IMR-90 (cell line): ENCODE data around the gene NEUROD6. TPM values are rescaled to one million over a fixed set of nuclear protein-coding genes. Genes with fewer than 3 reads are reported as not detected.

ENCODE experiments used
- ATAC-seq: fragments of 200-7000 bp; cut with Tn5 transposase; 2 replicates; pipeline ENCODE4 v1.9.1; 2020; ENCODE audit warnings: low read depth, mild to moderate bottlenecking, moderate library complexity
- BruUV-seq: library from RNA; stranded (reverse); fragments of 400-500 nt; replicated peaks from 2 replicates; lab custom pipeline; 2021; lab: Mats Ljungman, UMichigan
- CTCF ChIA-PET: fragments of 300-600 bp; formaldehyde crosslinking; extraction: SDS; loops from one replicate; lab custom pipeline; 2021; ENCODE audit warnings: antibody characterized with exemption; lab: Yijun Ruan, JAX
- POLR2A ChIA-PET: fragments of 300-600 bp; sonication (Branson Sonifier 250); formaldehyde crosslinking; loops from one replicate; lab custom pipeline; 2022; ENCODE audit warnings: antibody characterized with exemption; ENCODE audit not compliant: unreplicated experiment; lab: Charles Lee
- DNase-seq: peaks from one replicate; pipeline ENCODE4 v3.0.0; 2013
- H2AFZ ChIP-seq: replicated peaks from 2 replicates; pipeline ENCODE3; 2013; ENCODE audit warnings: low read length, mild to moderate bottlenecking; ENCODE audit not compliant: poor library complexity
- H2AK5ac ChIP-seq: 2 replicates; pipeline ENCODE4 v1.6.1; 2013; ENCODE audit warnings: low read depth, low read length, inconsistent platforms
- H2AK9ac ChIP-seq: replicated peaks from 2 replicates; pipeline ENCODE3; 2013; ENCODE audit warnings: mild to moderate bottlenecking, low read depth, low read length, moderate library complexity; ENCODE audit not compliant: poor library complexity
- H2BK120ac ChIP-seq: 2 replicates; pipeline ENCODE4 v1.6.1; 2013; ENCODE audit warnings: low read depth, low read length, inconsistent platforms
- H2BK15ac ChIP-seq: 3 replicates; pipeline ENCODE4 v1.6.1; 2013; ENCODE audit warnings: low read depth, low read length, inconsistent platforms
- H2BK20ac ChIP-seq: 2 replicates; pipeline ENCODE4 v1.6.1; 2013; ENCODE audit warnings: low read depth, mild to moderate bottlenecking, inconsistent platforms, low read length, moderate library complexity
- H2BK5ac ChIP-seq: 2 replicates; pipeline ENCODE4 v1.6.1; 2013; ENCODE audit warnings: mild to moderate bottlenecking, low read depth, low read length, inconsistent platforms; ENCODE audit not compliant: poor library complexity, severe bottlenecking
- H3K14ac ChIP-seq: replicated peaks from 2 replicates; pipeline ENCODE4 v1.6.1; 2013; ENCODE audit warnings: low read depth, low read length, inconsistent platforms
- H3K18ac ChIP-seq: 2 replicates; pipeline ENCODE4 v1.6.1; 2013; ENCODE audit warnings: low read depth, low read length, control low read depth
- H3K23ac ChIP-seq: 2 replicates; pipeline ENCODE4 v1.6.1; 2013; ENCODE audit warnings: low read depth, low read length, inconsistent platforms
- H3K27ac ChIP-seq: 2 replicates; pipeline ENCODE4 v1.5.1; 2013; ENCODE audit warnings: mild to moderate bottlenecking, control low read depth, low read length; ENCODE audit not compliant: insufficient read depth
- H3K27me3 ChIP-seq: 2 replicates; pipeline ENCODE4 v1.6.1; 2013; ENCODE audit warnings: low read length; ENCODE audit not compliant: control insufficient read depth, insufficient read depth
- H3K36me3 ChIP-seq: 2 replicates; pipeline ENCODE4 v1.6.1; 2013; ENCODE audit warnings: low read length, mixed read lengths; ENCODE audit not compliant: control insufficient read depth, insufficient read depth
- H3K4ac ChIP-seq: 2 replicates; pipeline ENCODE4 v1.6.1; 2013; ENCODE audit warnings: low read depth, low read length, inconsistent platforms
- H3K4me1 ChIP-seq: 2 replicates; pipeline ENCODE4 v1.6.1; 2013; ENCODE audit warnings: low read length, mixed read lengths; ENCODE audit not compliant: control insufficient read depth, insufficient read depth
- H3K4me2 ChIP-seq: 2 replicates; pipeline ENCODE4 v1.6.1; 2013; ENCODE audit warnings: low read depth, mild to moderate bottlenecking, control low read depth, low read length, moderate library complexity
- H3K4me3 ChIP-seq: 2 replicates; pipeline ENCODE4 v1.5.1; 2013; ENCODE audit warnings: low read depth, mild to moderate bottlenecking, control low read depth, low read length, moderate library complexity; ENCODE audit not compliant: insufficient read depth
- H3K56ac ChIP-seq: 2 replicates; pipeline ENCODE4 v1.6.1; 2013; ENCODE audit warnings: low read length, inconsistent platforms; ENCODE audit not compliant: insufficient read depth; ENCODE audit errors: extremely low read depth
- H3K79me1 ChIP-seq, 2 experiments: 2 replicates each; pipeline ENCODE4 v1.6.1; 2013; ENCODE audit warnings: low read length in 2 of 2, inconsistent platforms in 1 of 2, low read depth in 1 of 2
- H3K9ac ChIP-seq: 2 replicates; pipeline ENCODE4 v1.6.1; 2013; ENCODE audit warnings: low read depth, low read length, control low read depth
- H3K9me1 ChIP-seq: 2 replicates; pipeline ENCODE4 v1.6.1; 2013; ENCODE audit warnings: low read length, inconsistent platforms; ENCODE audit not compliant: insufficient read depth
- H3K9me3 ChIP-seq: 2 replicates; pipeline ENCODE4 v1.6.1; 2013; ENCODE audit warnings: low read length; ENCODE audit not compliant: control insufficient read depth, insufficient read depth
- H4K20me1 ChIP-seq: 2 replicates; pipeline ENCODE4 v1.6.1; 2013; ENCODE audit warnings: low read length, inconsistent platforms; ENCODE audit not compliant: insufficient read depth
- H4K5ac ChIP-seq: 2 replicates; pipeline ENCODE4 v1.6.1; 2013; ENCODE audit warnings: mild to moderate bottlenecking, low read depth, low read length, control low read depth
- H4K8ac ChIP-seq, 2 experiments: 2 replicates each; pipeline ENCODE4 v1.6.1; 2013; ENCODE audit warnings: low read depth in 2 of 2, low read length in 2 of 2, control low read depth in 1 of 2, inconsistent platforms in 1 of 2
- H4K91ac ChIP-seq: 2 replicates; pipeline ENCODE4 v1.6.1; 2013; ENCODE audit warnings: low read depth, low read length, inconsistent platforms; ENCODE audit not compliant: insufficient read depth
- FOS ChIP-seq: fragments of 150-350 bp; IDR thresholded peaks from 2 replicates; pipeline ENCODE4 v1.6.1; 2016; ENCODE audit warnings: low read depth, low read length
- MAZ ChIP-seq: IDR thresholded peaks from 2 replicates; pipeline ENCODE4 v1.6.1; 2012; ENCODE audit warnings: low read depth, mild to moderate bottlenecking, low read length, improper control_type of control experiment, moderate library complexity, borderline replicate concordance
- POLR2A ChIP-seq: IDR thresholded peaks from 2 replicates; pipeline ENCODE4 v1.6.1; 2012; ENCODE audit warnings: mild to moderate bottlenecking, low read depth, low read length
- RAD21 ChIP-seq: IDR thresholded peaks from 2 replicates; pipeline ENCODE4 v1.6.1; 2012; ENCODE audit warnings: low read length, improper control_type of control experiment
- RCOR1 ChIP-seq: IDR thresholded peaks from 2 replicates; pipeline ENCODE4 v1.6.1; 2012; ENCODE audit warnings: mild to moderate bottlenecking, low read length, improper control_type of control experiment; ENCODE audit not compliant: insufficient replicate concordance
- RFX5 ChIP-seq: IDR thresholded peaks from 2 replicates; pipeline ENCODE4 v1.8.0; 2012; ENCODE audit warnings: low read depth, mild to moderate bottlenecking, low read length, moderate library complexity
- SMC3 ChIP-seq: fragments of 150-350 bp; IDR thresholded peaks from 2 replicates; pipeline ENCODE4 v1.6.1; 2016; ENCODE audit warnings: low read depth, mild to moderate bottlenecking, antibody characterized with exemption, low read length, moderate library complexity
- USF2 ChIP-seq: fragments of 150-350 bp; IDR thresholded peaks from 2 replicates; pipeline ENCODE4 v1.6.1; 2017; ENCODE audit warnings: mild to moderate bottlenecking, antibody characterized with exemption, low read length, low read depth
- WGBS, 2 experiments: methylation state at CpG; one replicate each; pipeline versions ENCODE4 v1.1.5 to v1.1.7; 2013; ENCODE audit warnings: missing lambda C conversion rate in 2 of 2; ENCODE audit not compliant: insufficient read length in 1 of 2; ENCODE audit errors: extremely low coverage in 2 of 2; 5-methylcytosine and 5-hydroxymethylcytosine counted together
- dilution Hi-C: fragments of 300-500 bp; cut with HindIII; formaldehyde crosslinking; loops from one replicate; pipeline ENCODE4 v1.14.3; 2018; ENCODE audit warnings: low sequenced_read_pairs; ENCODE audit not compliant: unreplicated experiment
- in situ Hi-C: fragments of 300-500 bp; cut with MboI; formaldehyde crosslinking; loops from 3 replicates; pipeline ENCODE4 v1.14.3; 2019; ENCODE audit warnings: low sequenced_read_pairs, inconsistent platforms, mixed read lengths
- intact Hi-C: fragments of 100-400 bp; cut with micrococcal nuclease; formaldehyde crosslinking; loops from 2 replicates; pipeline ENCODE4 v1.10.0; 2022
- polyA plus RNA-seq, 3 experiments: library from polyadenylated mRNA; depleted of rRNA; stranded (reverse); fragments of >200 nt; gene quantifications; 2 replicates each; pipeline ENCODE4 v1.2.3, GENCODE V29; 2012; ENCODE audit warnings: low replicate concordance in 1 of 3
- total RNA-seq: library from RNA; depleted of rRNA; stranded (reverse); fragments of >200 nt; gene quantifications from 2 replicates; pipeline ENCODE4 v1.2.3, GENCODE V29; 2012
- TF ChIP-seq, protein P1 (sequence below): fragments of 150-350 bp; IDR thresholded peaks from 2 replicates; pipeline ENCODE4 v1.6.1; 2016; ENCODE audit warnings: low read depth, mild to moderate bottlenecking, low read length, moderate library complexity, borderline replicate concordance

Gene NEUROD6
- total and polyA plus RNA-seq, 2 of the 4 experiments (the other 2 are of a cell fraction): not detected

- no peak overlapping the region for H3K56ac ChIP-seq
- in situ Hi-C loops: no loop called here
- H3K4me1 ChIP-seq: no peaks in the 10 kb centered on the region
- no peak overlapping the region for H2AK5ac ChIP-seq
- H3K79me1 ChIP-seq: no peaks in the 10 kb centered on the region
- no CpG with 5 or more reads among the region's 5 CpGs for WGBS, 2 experiments
- no peak overlapping the region for H4K5ac ChIP-seq
- no peak overlapping the region for H2AK9ac ChIP-seq
- H3K9me3 ChIP-seq: no peaks in the 10 kb centered on the region
- H2BK20ac ChIP-seq: no peak overlapping the region
- no peak overlapping the region for H2BK5ac ChIP-seq
- no peak overlapping the region for H3K9ac ChIP-seq
- no peak overlapping the region for H3K23ac ChIP-seq
- dilution Hi-C loops: no loop called here
- H3K4ac ChIP-seq: no peak overlapping the region
- H2BK120ac ChIP-seq: no peak overlapping the region
- DNase-seq (no peak), ATAC-seq (no peak)
- BruUV-seq: no TSS peak
- intact Hi-C loops: no loop called here
- H3K14ac ChIP-seq: no peak overlapping the region
- no peak overlapping the region for H2AFZ ChIP-seq
- no peak overlapping the region for H3K27ac ChIP-seq
- TF ChIP-seq MAZ: no peak
- TF ChIP-seq POLR2A: no peak
- no peak for TF ChIP-seq USF2
- no peak for TF ChIP-seq RAD21
- TF ChIP-seq, protein P1, sequence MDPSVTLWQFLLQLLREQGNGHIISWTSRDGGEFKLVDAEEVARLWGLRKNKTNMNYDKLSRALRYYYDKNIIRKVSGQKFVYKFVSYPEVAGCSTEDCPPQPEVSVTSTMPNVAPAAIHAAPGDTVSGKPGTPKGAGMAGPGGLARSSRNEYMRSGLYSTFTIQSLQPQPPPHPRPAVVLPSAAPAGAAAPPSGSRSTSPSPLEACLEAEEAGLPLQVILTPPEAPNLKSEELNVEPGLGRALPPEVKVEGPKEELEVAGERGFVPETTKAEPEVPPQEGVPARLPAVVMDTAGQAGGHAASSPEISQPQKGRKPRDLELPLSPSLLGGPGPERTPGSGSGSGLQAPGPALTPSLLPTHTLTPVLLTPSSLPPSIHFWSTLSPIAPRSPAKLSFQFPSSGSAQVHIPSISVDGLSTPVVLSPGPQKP: no peak
- TF ChIP-seq SMC3: no peak
- TF ChIP-seq RFX5: no peak
- no peak for TF ChIP-seq FOS
- TF ChIP-seq RCOR1: no peak
- no peaks in the 10 kb centered on the region for H3K9me1 ChIP-seq
- peaks cover 2% of the 10 kb centered on the region; the same call in 1 of the 2 replicates for H3K27me3 ChIP-seq
- H3K36me3 ChIP-seq: no peaks in the 10 kb centered on the region
- CTCF ChIA-PET: no interaction called here
- no peak overlapping the region for H4K8ac ChIP-seq
- H3K4me2 ChIP-seq: no peak overlapping the region
- POLR2A ChIA-PET: no interaction called here
- H4K20me1 ChIP-seq: no peaks in the 10 kb centered on the region
- no peak overlapping the region for H3K18ac ChIP-seq
- no peak overlapping the region for H3K4me3 ChIP-seq
- no peak overlapping the region for H4K91ac ChIP-seq
- no peak overlapping the region for H2BK15ac ChIP-seq
Observed at GRCh38 chr7:31340051-31340450, 475 bp downstream of the NEUROD6 start.
